ENCODE data around the gene HOXA10.
A peak's percentile ranks its signal among the peaks of the same experiment; 100 is the strongest.

The HOXA10 gene

DNA sequence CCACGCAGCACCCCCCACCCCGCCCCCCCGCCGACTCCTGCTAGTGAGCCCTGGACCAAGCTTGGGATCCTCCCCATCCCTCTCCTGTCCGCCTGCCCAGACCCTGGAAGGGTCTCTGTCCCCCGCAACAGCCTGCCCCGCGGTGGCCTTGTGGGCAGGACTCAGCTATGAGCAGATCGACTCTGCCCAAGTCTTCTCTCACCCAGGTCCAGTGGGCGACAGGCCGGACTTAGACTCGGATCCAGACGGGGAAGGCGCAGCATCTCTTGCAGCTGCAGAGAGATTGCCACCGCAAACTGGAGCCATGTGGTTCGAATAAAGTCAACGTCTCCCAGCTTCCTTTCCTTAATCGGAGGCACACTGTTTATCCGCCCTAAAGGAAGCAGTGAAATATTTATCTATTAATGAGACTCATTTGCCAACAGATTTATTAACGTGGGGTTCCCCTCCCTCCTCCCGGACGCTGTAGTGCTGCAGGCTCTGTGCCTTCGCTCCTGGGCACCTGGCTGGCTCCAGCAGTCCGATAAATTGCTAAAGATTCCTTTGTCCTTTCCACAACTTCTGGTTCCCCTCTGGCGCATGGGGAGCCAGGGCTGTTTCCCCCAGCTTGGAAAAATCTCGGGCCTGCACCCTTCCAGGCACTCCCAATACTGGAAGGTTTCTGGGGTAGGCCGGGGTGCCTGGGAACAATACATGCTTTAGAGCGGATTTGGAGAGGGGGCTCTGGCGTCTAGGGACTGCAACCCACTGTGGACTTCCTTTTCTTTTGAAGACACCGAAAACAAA lies 17.0 kb downstream of the HOXA10 start:
- Mint-ChIP-seq H3K4me3 (peak overlapping the region; percentile 18), H3K27ac (peak overlapping the region; percentile 49), H3K27me3 (ENCODE audit: low read depth) (peaks cover 84% of the 10 kb centered on the region), H3K36me3 (ENCODE audit: low read depth) (no peaks in the 10 kb centered on the region), H3K4me1 (ENCODE audit: low read depth) (peaks cover 13% of the 10 kb centered on the region), H3K9me3 (no peaks in the 10 kb centered on the region)
- DNase-seq (ENCODE audit: low spot score), result no peak

DNA sequence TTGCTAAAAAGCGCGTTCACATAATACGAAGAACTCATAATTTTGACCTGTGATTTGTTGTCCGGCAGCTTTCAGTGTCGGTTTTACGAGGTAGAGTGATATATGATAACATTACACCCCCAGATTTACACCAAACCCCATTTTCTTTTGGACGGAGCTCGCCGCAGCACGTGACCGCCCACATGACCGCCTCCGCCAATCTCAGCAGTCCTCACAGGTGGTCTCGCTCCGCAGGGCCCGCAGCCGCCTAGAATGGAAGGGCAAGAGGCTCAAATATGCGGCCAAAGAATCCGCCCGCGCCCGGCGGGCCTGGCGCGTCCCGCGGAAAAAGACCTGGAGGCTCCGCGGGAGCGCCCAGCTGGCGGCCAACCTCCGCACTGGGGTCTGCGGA lies 17.6 kb downstream of the HOXA10 start, which contains the start of gene HOXA7:
TSS of gene HOXA7 (minus strand) at position 168 of the 391 bp plus-strand sequence. CDS start at position 38, 130 bp downstream.
- Mint-ChIP-seq H3K27ac (peak within 1 kb of the TSS; percentile 80), H3K9me3 (no peaks in the 10 kb centered on the region)
- no peak for DNase-seq (ENCODE audit: low spot score)

DNA sequence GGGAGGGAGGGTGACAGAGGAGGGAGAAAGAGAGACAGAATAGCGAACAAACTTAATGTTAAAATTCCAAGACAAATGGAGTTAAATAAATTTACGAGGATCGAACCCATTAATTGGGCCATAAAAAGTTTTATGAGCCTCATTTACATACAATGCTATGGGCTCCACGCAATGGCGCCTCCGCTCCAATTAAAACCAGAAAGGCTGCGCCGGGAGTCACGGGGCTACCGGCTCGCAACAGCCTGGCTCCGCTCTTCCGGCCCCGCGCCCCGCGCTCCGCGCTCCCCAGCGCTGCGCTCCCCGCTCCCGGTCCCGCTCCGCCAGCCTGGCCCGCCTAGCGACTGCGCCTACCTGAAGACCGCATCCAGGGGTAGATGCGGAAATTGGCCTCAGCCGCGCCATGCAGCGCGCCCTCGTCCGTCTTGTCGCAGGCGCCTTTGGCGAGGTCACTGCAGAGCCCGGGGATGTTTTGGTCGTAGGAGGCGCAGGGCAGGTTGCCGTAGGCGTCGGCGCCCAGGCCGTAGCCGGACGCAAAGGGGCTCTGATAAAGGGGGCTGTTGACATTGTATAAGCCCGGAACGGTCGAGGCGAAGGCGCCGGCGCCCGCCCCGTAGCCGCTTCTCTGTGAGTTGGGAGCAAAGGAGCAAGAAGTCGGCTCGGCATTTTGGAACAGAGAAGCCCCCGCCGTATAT lies 18.2 kb downstream of the HOXA10 start:
- Mint-ChIP-seq H3K4me3 (no peak overlapping the region), H3K4me1 (ENCODE audit: low read depth) (peaks cover 22% of the 10 kb centered on the region), H3K9me3 (no peaks in the 10 kb centered on the region), H3K27ac (peak overlapping the region; percentile 80), H3K36me3 (ENCODE audit: low read depth) (peaks cover 3% of the 10 kb centered on the region), H3K27me3 (ENCODE audit: low read depth) (peaks cover 90% of the 10 kb centered on the region)
- DNase-seq (ENCODE audit: low spot score), result no peak

More for the DNA sequence above, 17.6 kb downstream of the HOXA10 start, which contains the start of gene HOXA7:
- peaks cover 17% of the 10 kb centered on the region for H3K4me1 Mint-ChIP-seq (ENCODE audit: low read depth)
- H3K36me3 Mint-ChIP-seq (ENCODE audit: low read depth), result peaks cover 2% of the 10 kb centered on the region
- peak within 1 kb of the TSS; percentile 18 for H3K4me3 Mint-ChIP-seq
- H3K27me3 Mint-ChIP-seq (ENCODE audit: low read depth), result peaks cover 87% of the 10 kb centered on the region

DNA sequence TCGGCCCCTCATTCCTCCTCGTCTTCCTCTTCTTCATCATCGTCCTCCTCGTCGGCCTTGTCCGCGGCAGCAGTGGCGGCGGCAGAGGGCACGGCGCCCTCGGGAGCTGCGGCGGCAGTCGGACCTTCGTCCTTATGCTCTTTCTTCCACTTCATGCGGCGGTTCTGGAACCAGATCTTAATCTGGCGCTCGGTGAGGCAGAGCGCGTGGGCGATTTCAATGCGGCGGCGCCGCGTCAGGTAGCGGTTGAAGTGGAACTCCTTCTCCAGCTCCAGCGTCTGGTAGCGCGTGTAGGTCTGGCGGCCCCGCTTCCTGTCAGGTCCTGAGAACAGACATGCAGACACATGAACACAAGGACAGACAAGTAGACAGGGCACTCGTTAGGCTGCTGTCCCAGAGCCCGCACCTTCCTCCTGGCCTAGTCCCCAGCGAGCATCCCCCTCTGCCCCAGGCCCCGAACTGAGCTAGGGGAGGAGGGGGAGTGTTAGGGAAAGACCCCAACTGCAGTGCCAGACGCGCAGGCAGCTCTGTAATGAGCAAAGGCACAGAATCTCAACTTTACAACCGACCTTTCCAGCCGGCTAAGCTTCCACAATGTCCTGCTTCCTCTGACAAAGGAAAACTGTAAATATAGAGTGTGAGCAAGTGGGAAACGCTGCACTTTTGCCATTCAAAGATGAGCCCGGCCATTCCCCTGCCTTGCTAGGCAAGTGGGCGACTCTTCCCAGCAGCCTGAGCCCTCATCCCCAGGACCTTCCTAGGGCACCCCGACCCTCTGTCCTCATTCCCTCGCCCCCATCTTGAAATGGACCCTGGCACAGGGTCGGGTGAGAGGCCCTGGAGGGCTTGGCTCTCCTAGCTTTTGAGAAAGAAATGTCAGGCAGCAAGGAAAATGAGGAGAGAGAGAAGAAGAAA lies 19.0 kb downstream of the HOXA10 start:
- no peak for DNase-seq (ENCODE audit: low spot score)
- Mint-ChIP-seq H3K9me3 (no peaks in the 10 kb centered on the region), H3K27me3 (ENCODE audit: low read depth) (peaks cover 92% of the 10 kb centered on the region), H3K36me3 (ENCODE audit: low read depth) (peaks cover 3% of the 10 kb centered on the region), H3K27ac (peak overlapping the region; percentile 80), H3K4me1 (ENCODE audit: low read depth) (peaks cover 23% of the 10 kb centered on the region), H3K4me3 (peak overlapping the region; percentile 52)

DNA sequence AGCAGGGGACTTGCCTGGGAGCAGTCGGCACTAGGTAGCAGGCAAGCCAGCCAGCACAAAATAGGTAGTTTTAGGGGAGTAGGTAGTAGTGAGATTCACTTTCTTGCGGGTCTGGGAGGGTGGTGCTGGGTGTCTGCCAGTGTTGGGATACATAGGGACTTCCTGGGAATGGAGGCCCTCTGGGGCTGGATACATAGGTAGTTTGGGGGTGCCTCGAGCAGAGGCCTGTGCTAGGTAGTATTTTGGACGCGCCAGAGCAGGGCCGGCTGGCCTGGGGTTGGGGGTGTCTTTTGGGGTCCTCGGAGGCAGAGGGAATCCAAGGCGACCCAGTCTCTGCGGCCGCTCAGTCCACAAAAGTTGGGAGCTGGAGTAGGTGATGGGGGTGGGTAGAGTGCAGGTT lies 19.8 kb downstream of the HOXA10 start:
- H3K9me3 Mint-ChIP-seq, result no peaks in the 10 kb centered on the region
- no peak overlapping the region for H3K4me3 Mint-ChIP-seq
- peaks cover 92% of the 10 kb centered on the region for H3K27me3 Mint-ChIP-seq (ENCODE audit: low read depth)
- H3K36me3 Mint-ChIP-seq (ENCODE audit: low read depth), result peaks cover 3% of the 10 kb centered on the region
- H3K4me1 Mint-ChIP-seq (ENCODE audit: low read depth), result peaks cover 23% of the 10 kb centered on the region
- H3K27ac Mint-ChIP-seq, result no peak overlapping the region
- no peak for DNase-seq (ENCODE audit: low spot score)

DNA sequence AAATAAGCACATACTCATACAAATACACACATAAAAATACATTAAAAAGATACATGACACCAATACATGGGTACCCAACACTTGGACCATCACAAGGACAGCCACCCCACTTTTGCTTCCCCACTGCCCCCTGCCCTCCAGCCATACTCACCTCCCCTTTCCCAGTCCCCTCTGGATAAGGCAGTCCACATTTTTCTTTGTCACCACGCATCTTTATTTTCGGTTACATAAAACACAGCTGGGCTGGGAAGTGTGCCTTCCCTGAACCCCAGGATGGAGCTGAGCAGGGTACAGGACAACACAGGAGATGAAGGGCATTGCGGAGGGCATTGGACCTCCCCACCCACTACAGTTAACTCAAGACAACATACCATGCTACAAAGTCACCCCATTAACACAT lies 20.6 kb downstream of the HOXA10 start:
- Mint-ChIP-seq H3K27ac (no peak overlapping the region), H3K4me3 (no peak overlapping the region), H3K4me1 (ENCODE audit: low read depth) (peaks cover 23% of the 10 kb centered on the region), H3K36me3 (ENCODE audit: low read depth) (peaks cover 3% of the 10 kb centered on the region), H3K9me3 (no peaks in the 10 kb centered on the region), H3K27me3 (ENCODE audit: low read depth) (peaks cover 92% of the 10 kb centered on the region)
- no peak for DNase-seq (ENCODE audit: low spot score)

DNA sequence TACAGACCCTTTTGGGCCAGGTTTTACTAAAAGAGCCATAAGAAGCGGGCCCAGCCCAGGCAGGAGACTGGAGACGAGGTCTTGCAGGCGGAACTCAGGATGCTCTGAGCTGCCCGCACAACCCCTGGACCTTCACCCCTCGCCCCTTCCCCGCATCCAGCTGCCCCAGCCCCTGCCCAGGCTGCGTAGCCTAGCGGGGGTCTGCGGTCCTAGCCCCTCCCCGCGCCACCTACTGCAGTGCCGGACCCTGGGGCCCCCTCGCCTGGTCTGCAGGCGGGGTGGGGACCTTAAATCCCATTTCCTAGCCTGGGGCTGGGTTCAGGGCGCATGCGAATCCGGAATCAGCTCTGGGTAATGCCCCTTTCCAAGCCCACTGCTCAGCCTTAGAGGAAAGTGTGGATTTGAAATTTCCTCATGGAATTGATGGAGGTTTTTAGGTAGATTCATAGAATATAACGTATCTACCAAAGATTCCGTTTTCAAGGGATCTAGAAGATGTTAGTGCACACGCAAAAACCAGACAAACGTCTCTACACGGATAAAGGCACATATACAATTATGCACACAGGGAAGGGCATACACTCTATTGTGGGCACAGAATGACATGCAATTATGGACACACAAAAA lies 21.2 kb downstream of the HOXA10 start:
- peaks cover 92% of the 10 kb centered on the region for H3K27me3 Mint-ChIP-seq (ENCODE audit: low read depth)
- no peaks in the 10 kb centered on the region for H3K9me3 Mint-ChIP-seq
- peaks cover 22% of the 10 kb centered on the region for H3K4me1 Mint-ChIP-seq (ENCODE audit: low read depth)
- no peak for DNase-seq (ENCODE audit: low spot score)
- H3K36me3 Mint-ChIP-seq (ENCODE audit: low read depth), result peaks cover 3% of the 10 kb centered on the region
- H3K27ac Mint-ChIP-seq, result peak overlapping the region; percentile 8
- H3K4me3 Mint-ChIP-seq, result no peak overlapping the region

DNA sequence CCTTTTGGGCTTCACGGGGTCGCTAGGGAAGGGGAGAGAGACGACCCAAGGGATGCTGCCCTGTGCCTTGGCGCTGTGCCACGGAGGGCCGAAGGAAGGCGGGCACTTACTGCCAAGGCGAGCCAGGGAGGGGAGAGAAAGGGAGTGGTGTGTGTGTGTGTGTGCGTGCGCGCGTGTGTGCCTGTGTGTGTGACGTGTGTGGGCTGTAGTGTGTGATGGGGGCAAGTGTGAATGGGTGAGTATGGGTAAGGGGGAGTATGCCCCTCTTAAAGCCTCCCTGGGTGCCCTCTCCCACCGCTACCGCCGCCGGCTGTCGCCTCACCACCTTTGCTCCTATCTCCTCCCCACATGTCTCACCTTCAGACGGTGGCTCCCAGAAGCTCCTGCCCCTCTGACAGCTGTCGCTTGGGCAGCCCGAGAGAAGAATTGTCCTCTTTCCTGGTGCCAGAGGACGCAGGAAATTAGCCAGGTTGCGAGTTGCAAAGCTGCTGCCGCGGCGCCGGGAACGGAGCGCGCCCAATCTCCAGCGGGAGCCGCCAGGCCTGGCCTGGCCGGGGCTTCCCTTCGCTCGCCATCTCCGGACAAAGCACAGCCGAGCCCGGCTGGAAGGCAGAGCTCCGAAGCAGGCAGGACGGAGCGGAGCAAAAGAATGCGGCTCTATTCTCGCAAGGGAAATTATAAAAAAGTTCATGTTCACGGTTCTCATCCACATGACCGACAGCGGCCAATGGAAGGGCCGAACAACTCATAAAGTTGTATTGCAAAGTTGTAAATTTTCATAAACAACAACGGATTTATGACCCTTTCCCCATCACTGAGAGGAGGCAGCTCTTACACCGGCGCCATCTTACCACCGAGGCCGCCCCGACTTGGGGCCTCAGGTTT lies 21.9 kb downstream of the HOXA10 start, which contains the start of gene HOXA3:
TSS of gene HOXA3 (minus strand) at position 653 of the 885 bp plus-strand sequence. CDS start 41,943 bp downstream, outside the sequence.
- peak within 1 kb of the TSS; percentile 71 for H3K4me3 Mint-ChIP-seq
- H3K36me3 Mint-ChIP-seq (ENCODE audit: low read depth), result peaks cover 3% of the 10 kb centered on the region
- DNase-seq (ENCODE audit: low spot score), result no peak
- H3K27ac Mint-ChIP-seq, result peak within 1 kb of the TSS; percentile 68
- no peaks in the 10 kb centered on the region for H3K9me3 Mint-ChIP-seq
- peaks cover 19% of the 10 kb centered on the region for H3K4me1 Mint-ChIP-seq (ENCODE audit: low read depth)
- peaks cover 91% of the 10 kb centered on the region for H3K27me3 Mint-ChIP-seq (ENCODE audit: low read depth)

DNA sequence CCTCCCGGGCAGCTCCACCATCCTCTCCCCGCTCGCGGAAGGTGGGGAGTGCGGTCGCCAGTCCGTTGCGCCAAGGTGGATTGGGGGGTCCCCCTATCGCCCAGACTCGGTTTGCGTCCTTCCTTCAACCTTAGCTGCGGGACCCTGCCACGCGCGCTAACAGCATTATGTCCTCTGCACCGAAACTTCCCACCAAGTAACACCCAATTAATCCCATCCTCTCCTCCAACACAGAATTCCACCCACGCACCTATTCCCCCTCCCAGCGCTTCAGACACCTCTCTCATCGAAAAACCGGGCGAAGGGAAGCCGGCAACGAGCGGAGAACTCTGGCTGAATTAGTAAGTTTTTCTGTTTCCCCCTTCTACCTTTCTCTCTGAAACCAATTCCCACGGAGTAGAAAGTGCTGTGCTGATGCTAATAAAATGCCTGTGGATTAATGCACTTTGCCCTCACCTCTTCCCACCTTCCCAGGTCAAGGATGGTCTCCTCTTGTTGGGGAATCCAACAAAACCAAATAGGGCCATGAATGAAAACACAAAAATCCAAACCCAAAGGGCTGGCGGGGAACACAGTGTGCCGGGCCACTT lies 22.7 kb downstream of the HOXA10 start:
- Mint-ChIP-seq H3K27me3 (ENCODE audit: low read depth) (peaks cover 93% of the 10 kb centered on the region), H3K36me3 (ENCODE audit: low read depth) (peaks cover 3% of the 10 kb centered on the region), H3K27ac (peak overlapping the region; percentile 68), H3K4me1 (ENCODE audit: low read depth) (peaks cover 19% of the 10 kb centered on the region), H3K4me3 (peak overlapping the region; percentile 71), H3K9me3 (no peaks in the 10 kb centered on the region)
- no peak for DNase-seq (ENCODE audit: low spot score)

DNA sequence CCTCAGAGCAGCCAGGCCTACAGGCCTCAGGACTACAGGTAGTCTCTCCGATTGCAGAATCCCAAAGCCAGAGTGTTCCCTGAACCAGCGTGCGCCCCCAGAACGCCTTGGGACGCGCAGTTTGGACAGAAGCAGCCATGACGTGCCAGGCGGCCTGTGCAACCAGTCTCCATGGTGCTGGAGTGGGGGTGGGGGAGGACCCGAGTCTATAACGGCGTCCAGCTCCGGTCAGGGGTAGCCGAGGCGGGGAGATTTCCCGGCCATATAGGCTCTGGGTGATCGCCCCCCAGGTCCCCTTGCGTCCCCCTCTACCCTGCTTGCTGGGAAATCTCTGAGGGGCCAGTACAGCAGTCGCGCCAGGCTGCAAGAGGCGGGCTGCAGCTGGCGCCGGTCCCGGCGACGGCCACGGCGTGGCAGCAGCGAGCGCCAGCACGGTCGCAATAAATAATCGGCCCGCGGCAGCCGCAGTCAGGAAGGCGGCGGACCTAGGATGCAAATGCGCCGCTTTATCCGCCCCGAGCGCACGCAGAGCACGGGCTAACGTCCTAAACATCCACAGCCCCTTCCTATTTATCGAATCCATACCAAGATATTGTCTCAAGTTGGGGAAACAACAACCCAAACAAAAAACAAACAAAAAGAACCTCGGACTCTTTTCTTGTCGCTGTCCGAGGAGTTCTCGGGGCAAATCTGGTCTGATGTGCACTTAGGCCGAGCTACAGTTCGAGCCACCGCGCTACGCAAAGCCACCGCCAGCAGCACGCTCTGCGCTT lies 23.4 kb downstream of the HOXA10 start:
- no peaks in the 10 kb centered on the region for H3K9me3 Mint-ChIP-seq
- peaks cover 3% of the 10 kb centered on the region for H3K36me3 Mint-ChIP-seq (ENCODE audit: low read depth)
- H3K27me3 Mint-ChIP-seq (ENCODE audit: low read depth), result peaks cover 94% of the 10 kb centered on the region
- H3K4me1 Mint-ChIP-seq (ENCODE audit: low read depth), result peaks cover 19% of the 10 kb centered on the region
- H3K27ac Mint-ChIP-seq, result no peak overlapping the region
- DNase-seq (ENCODE audit: low spot score), result peak; percentile 51
- H3K4me3 Mint-ChIP-seq, result peak overlapping the region; percentile 71

DNA sequence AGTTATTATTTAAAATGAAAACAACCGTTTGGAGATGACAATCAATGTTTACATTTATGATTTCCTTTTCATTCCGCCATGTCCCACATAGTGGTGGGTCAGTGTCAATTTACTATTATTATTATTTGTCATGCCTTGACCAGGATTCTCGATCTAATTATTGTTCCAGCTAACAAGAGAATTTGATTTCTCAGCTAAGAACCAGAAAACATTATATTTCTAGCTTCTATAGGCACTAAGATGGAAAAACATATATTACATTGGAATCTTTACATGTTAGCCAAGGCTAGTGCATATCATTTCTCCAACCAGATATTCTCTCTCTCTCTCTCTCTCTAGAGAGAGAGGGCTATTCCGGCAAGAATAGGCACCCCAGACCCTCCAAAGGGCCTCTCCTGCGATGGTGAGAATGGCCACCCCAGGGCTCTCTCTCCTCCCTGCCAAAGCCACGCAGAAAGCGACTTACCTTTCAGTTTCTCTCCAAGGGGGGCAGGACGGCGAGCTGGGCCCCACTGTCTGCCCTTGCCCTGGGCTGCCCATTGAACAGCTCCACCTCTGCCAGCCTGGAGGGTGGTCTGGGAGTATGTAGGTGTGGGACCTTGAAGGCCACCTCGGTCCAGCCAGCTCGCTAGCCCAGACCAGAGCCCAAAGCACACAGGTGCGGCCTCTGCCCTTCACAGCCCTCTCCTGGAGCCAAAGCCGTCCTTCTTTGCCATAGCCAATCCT lies 24.1 kb downstream of the HOXA10 start:
- H3K4me1 Mint-ChIP-seq (ENCODE audit: low read depth), result peaks cover 16% of the 10 kb centered on the region
- peaks cover 3% of the 10 kb centered on the region for H3K36me3 Mint-ChIP-seq (ENCODE audit: low read depth)
- H3K9me3 Mint-ChIP-seq, result no peaks in the 10 kb centered on the region
- DNase-seq (ENCODE audit: low spot score), result no peak
- peak overlapping the region; percentile 71 for H3K4me3 Mint-ChIP-seq
- H3K27ac Mint-ChIP-seq, result no peak overlapping the region
- H3K27me3 Mint-ChIP-seq (ENCODE audit: low read depth), result peaks cover 86% of the 10 kb centered on the region

Measured in T-helper 2 cell treated with Interferon-gamma antibody and Interleukin-4, amounts not matched to agents 5 μg/mL and 100 μg/mL, for 36 hours (primary cell).